MM.1S (cell line): ENCODE data around the gene TBC1D10A.

Experiments
- DNase-seq: peaks from one replicate; pipeline ENCODE4 v3.0.0-alpha.2; 2015
- H2AFZ ChIP-seq: fragments of 300-600 bp; sonication (generic); 2 replicates; pipeline ENCODE4 v1.6.0; 2016; ENCODE audit warnings: antibody characterized with exemption, low read length
- H3F3A ChIP-seq: fragments of 300-600 bp; sonication (generic); 2 replicates; pipeline ENCODE4 v1.6.1; 2016; ENCODE audit warnings: mild to moderate bottlenecking, antibody characterized with exemption, low read length, moderate library complexity, mixed read lengths; ENCODE audit not compliant: insufficient read depth
- H3K27ac ChIP-seq: fragments of 300-600 bp; sonication (generic); 2 replicates; pipeline ENCODE4 v1.5.1; 2016; ENCODE audit warnings: mild to moderate bottlenecking, low read length
- H3K27me3 ChIP-seq: fragments of 300-600 bp; sonication (generic); replicated peaks from 2 replicates; pipeline ENCODE4 v1.6.0; 2016; ENCODE audit warnings: low read length; ENCODE audit not compliant: insufficient read depth
- H3K36me3 ChIP-seq: fragments of 300-600 bp; sonication (generic); replicated peaks from 2 replicates; pipeline ENCODE4 v1.6.1; 2016; ENCODE audit warnings: mild to moderate bottlenecking, low read length, mixed read lengths; ENCODE audit not compliant: insufficient read depth
- H3K4me1 ChIP-seq: fragments of 300-600 bp; sonication (generic); 2 replicates; pipeline ENCODE4 v1.6.1; 2016; ENCODE audit warnings: low read length, mixed read lengths
- H3K4me2 ChIP-seq: fragments of 300-600 bp; sonication (generic); 2 replicates; pipeline ENCODE4 v1.6.0; 2016; ENCODE audit warnings: low read depth, low read length
- H3K4me3 ChIP-seq: fragments of 300-600 bp; sonication (generic); 2 replicates; pipeline ENCODE4 v1.5.1; 2016; ENCODE audit warnings: low read length, mixed read lengths
- H3K79me2 ChIP-seq: fragments of 300-600 bp; sonication (generic); 2 replicates; pipeline ENCODE4 v1.6.1; 2016; ENCODE audit warnings: mixed run types, low read length, mixed read lengths
- H3K9ac ChIP-seq: fragments of 300-600 bp; sonication (generic); 2 replicates; pipeline ENCODE4 v1.6.1; 2016; ENCODE audit warnings: low read length, mixed read lengths
- H3K9me2 ChIP-seq: fragments of 300-600 bp; sonication (generic); replicated peaks from 2 replicates; pipeline ENCODE4 v1.6.1; 2016; ENCODE audit warnings: mild to moderate bottlenecking, low read length, mixed read lengths; ENCODE audit not compliant: insufficient read depth
- H3K9me3 ChIP-seq: fragments of 300-600 bp; sonication (generic); replicated peaks from 2 replicates; pipeline ENCODE4 v1.6.1; 2016; ENCODE audit warnings: mild to moderate bottlenecking, low read length, mixed read lengths; ENCODE audit not compliant: insufficient read depth
- H4K20me1 ChIP-seq: fragments of 300-600 bp; sonication (generic); 2 replicates; pipeline ENCODE4 v1.6.1; 2016; ENCODE audit warnings: mild to moderate bottlenecking, low read length, moderate library complexity, mixed read lengths; ENCODE audit not compliant: insufficient read depth
- CTCF ChIP-seq: fragments of 300-600 bp; sonication (generic); IDR thresholded peaks from 2 replicates; pipeline ENCODE4 v1.5.1; 2016; ENCODE audit warnings: antibody characterized with exemption, low read length, mixed read lengths
- EZH2 ChIP-seq: fragments of 300-600 bp; sonication (generic); optimal IDR thresholded peaks from 2 replicates; pipeline ENCODE3; 2017; ENCODE audit warnings: low read depth, mild to moderate bottlenecking, antibody characterized with exemption, low read length, mixed read lengths
- EZH2phosphoT487 ChIP-seq: fragments of 300-600 bp; sonication (generic); IDR thresholded peaks from 2 replicates; pipeline ENCODE4 v1.6.1; 2018; ENCODE audit warnings: antibody characterized with exemption, low read length

The TBC1D10A gene

GRCh38 chr22:30277547-30278344 lies 49.0 kb downstream of the TBC1D10A start:
- no peak overlapping the region for H3K4me3 ChIP-seq
- no peak overlapping the region for H3K4me2 ChIP-seq
- peaks cover 3% of the 10 kb centered on the region; the same call in 1 of the 2 replicates for H3K4me1 ChIP-seq
- H3F3A ChIP-seq: no peaks in the 10 kb centered on the region
- no peak for TF ChIP-seq CTCF
- TF ChIP-seq EZH2phosphoT487: no peak
- no peak for TF ChIP-seq EZH2
- DNase-seq: no peak
- no peaks in the 10 kb centered on the region for H3K9me3 ChIP-seq
- H3K79me2 ChIP-seq: no peaks in the 10 kb centered on the region
- no peaks in the 10 kb centered on the region for H3K9me2 ChIP-seq
- H3K27me3 ChIP-seq: peaks cover 24% of the 10 kb centered on the region
- H2AFZ ChIP-seq: no peak overlapping the region
- H3K9ac ChIP-seq: no peak overlapping the region
- no peaks in the 10 kb centered on the region for H4K20me1 ChIP-seq
- no peak overlapping the region for H3K27ac ChIP-seq
- H3K36me3 ChIP-seq: no peaks in the 10 kb centered on the region

GRCh38 chr22:30276039-30276438 lies 50.7 kb downstream of the TBC1D10A start:
- Histone ChIP-seq H3K27me3 (peaks cover 26% of the 10 kb centered on the region), H3K9me3 (no peaks in the 10 kb centered on the region), H2AFZ (peak overlapping the region; percentile 59), H3K4me1 (peaks cover 3% of the 10 kb centered on the region; the same call in 1 of the 2 replicates), H3K27ac (no peak overlapping the region), H3K4me2 (peak overlapping the region; percentile 26; the same call in 1 of the 2 replicates), H3K9me2 (no peaks in the 10 kb centered on the region), H3K36me3 (no peaks in the 10 kb centered on the region), H3K9ac (no peak overlapping the region), H4K20me1 (no peaks in the 10 kb centered on the region), H3K79me2 (no peaks in the 10 kb centered on the region), H3K4me3 (no peak overlapping the region), H3F3A (no peaks in the 10 kb centered on the region)
- no peak for TF ChIP-seq EZH2phosphoT487
- TF ChIP-seq CTCF: no peak
- TF ChIP-seq EZH2: no peak
- DNase-seq: no peak

- Histone ChIP-seq H3K27ac (no peak overlapping the region), H3F3A (no peaks in the 10 kb centered on the region), H3K4me2 (peak overlapping the region; percentile 26; the same call in 1 of the 2 replicates), H3K27me3 (peaks cover 26% of the 10 kb centered on the region), H3K9ac (no peak overlapping the region), H2AFZ (peak overlapping the region; percentile 59), H3K9me3 (no peaks in the 10 kb centered on the region), H4K20me1 (no peaks in the 10 kb centered on the region), H3K9me2 (no peaks in the 10 kb centered on the region), H3K4me1 (peaks cover 3% of the 10 kb centered on the region; the same call in 1 of the 2 replicates), H3K79me2 (no peaks in the 10 kb centered on the region), H3K36me3 (no peaks in the 10 kb centered on the region), H3K4me3 (no peak overlapping the region)
- TF ChIP-seq EZH2 (no peak), CTCF (no peak), EZH2phosphoT487 (no peak)
- no peak for DNase-seq
These were observed 51.1 kb downstream of the TBC1D10A start for GRCh38 chr22:30275625-30276024.
